LNCAP (cell line): ENCODE results near the gene DUSP2.

ENCODE experiments used
- CTCF ChIP-seq: fragments of 450-650 bp; IDR thresholded peaks from 2 replicates; pipeline ENCODE4 v1.5.1; 2017; ENCODE audit warnings: mild to moderate bottlenecking

DUSP2 gene

DNA sequence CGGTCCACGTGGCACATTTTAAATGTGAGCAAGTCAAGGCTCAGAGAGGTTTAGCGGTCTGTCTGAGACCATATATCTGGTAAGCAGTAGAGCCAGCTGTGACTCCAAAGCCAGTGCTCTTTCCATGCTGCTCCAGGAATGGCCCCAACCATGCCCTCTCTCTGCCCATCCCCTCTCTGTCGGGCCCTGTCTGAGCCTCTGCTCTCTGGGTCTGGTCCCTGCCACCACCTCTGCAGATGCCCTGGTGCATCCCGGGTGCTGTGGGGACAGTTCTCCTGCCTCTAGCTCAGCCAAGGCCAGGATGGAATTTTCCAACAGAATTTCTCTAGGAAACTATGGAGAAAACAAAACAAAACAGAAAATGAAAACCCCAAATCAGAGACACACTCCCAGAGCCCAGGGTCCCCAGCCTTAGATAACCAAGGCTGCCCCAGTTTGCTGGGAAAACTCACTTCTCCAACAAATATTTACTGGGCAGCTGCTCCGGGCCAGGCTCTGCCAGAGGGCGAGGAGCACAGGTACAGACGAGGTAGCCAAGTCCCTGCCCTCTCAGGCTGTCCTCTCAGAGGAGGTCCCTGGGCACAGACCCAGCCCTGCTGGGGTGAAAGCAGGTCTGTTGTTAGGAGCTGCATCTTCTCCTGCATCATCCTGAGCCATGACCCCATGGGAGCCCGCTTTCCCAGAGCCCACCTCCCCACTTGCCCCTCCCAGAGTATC is 38.1 kb downstream of the DUSP2 start:
- TF ChIP-seq CTCF: no peak

GRCh38 chr2:96105994-96106715 is 39.1 kb downstream of the DUSP2 start:
- TF ChIP-seq CTCF: no peak

- TF ChIP-seq CTCF: no peak
These were observed 39.9 kb downstream of the DUSP2 start for GRCh38 chr2:96105152-96105915.

DNA sequence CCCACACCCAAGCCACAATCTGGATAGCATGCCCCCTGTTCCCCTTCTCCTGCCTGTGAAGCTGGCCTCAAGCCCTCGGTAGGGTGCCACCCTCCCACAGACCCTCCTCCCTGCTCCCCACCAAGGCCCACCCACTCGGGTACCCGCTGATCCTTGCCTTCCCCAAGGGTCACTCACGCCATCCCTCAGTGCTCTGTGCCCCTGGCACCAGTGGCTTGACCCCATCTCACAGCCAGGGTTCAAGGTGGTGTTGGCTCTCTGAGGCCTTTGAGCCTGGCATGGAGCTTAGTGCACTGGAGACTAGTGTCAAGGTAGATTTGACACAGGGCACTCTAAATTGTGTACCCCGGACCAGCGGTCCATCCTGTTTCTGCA is 40.8 kb downstream of the DUSP2 start:
- TF ChIP-seq CTCF: no peak

- TF ChIP-seq CTCF: no peak
These were observed 41.3 kb downstream of the DUSP2 start for GRCh38 chr2:96103761-96104486.

DNA sequence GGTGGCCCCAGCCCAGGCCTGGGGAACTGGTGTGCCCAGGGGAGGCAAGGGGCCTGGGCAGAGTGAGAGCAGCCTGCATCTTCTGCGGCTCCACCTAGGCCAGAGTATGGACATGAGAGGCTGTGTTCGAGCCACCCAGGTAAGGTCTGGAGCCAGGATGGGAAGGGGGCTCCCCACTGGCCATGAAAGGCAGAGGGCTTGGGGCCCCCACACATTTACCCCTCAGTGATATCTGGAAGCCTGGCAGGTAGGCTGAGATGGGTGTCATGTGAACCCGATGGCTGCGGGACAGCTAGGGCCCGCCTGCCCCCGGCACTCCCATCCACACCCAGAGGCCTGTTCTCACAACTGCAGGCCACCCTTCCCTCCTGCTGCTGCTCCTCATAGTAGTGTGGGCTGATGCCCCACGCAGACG is 42.0 kb downstream of the DUSP2 start:
- TF ChIP-seq CTCF: no peak

- no peak for TF ChIP-seq CTCF
These were observed 42.5 kb downstream of the DUSP2 start for GRCh38 chr2:96102596-96103186.
